Measurements from ENCODE around the gene MEIOSIN. TPM values are rescaled to one million over a fixed set of nuclear protein-coding genes. Genes with fewer than 3 reads are reported as not detected.

The MEIOSIN gene
- polyA plus RNA-seq, 2 donors: not detected

DNA sequence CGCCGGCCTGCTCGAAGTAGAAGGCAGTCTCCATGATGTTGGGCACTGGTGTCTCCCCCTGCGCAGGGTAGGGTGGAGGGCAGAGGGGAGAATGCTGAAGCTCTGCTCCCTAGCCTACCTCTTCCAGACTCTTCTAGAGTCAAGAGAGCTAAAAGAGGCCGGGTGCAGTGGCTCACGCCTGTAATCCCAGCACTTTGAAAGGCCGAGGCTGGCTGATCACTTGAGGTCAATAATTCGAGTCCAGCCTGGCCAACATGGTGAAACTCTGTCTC lies 71.7 kb downstream of the MEIOSIN start:
- no peak overlapping the region for H3K27ac ChIP-seq (ENCODE audit: low read depth in 2 of 2, low read length in 1 of 2)
- no peak overlapping the region for H3K4me3 ChIP-seq (ENCODE audit: low read depth in 1 of 2, low read length in 2 of 2)
- H3K36me3 ChIP-seq (ENCODE audit: control insufficient read depth in 2 of 2, insufficient read depth in 2 of 2, low read length in 1 of 2): no peaks in the 10 kb centered on the region
- WGBS, 2 donors: 88 to 92% methylated on average over 8 of the region's 8 CpGs
- H3K27me3 ChIP-seq (ENCODE audit: control insufficient read depth in 1 of 2, insufficient read depth in 2 of 2, low read length in 2 of 2): no peaks in the 10 kb centered on the region
- H3K9me3 ChIP-seq (ENCODE audit: control insufficient read depth in 2 of 2, insufficient read depth in 1 of 2, low read depth in 1 of 2, low read length in 1 of 2): no peaks in the 10 kb centered on the region
- peaks cover 2 to 8% of the 10 kb centered on the region in 2 donors for H3K4me1 ChIP-seq (ENCODE audit: control insufficient read depth in 2 of 2, insufficient read depth in 2 of 2, low read length in 1 of 2)

GRCh38 chr19:45805719-45806118 lies 72.5 kb downstream of the MEIOSIN start:
- no peaks in the 10 kb centered on the region for H3K9me3 ChIP-seq (ENCODE audit: control insufficient read depth in 2 of 2, insufficient read depth in 1 of 2, low read depth in 1 of 2, low read length in 1 of 2)
- no peak overlapping the region for H3K4me3 ChIP-seq (ENCODE audit: low read depth in 1 of 2, low read length in 2 of 2)
- no peaks in the 10 kb centered on the region for H3K36me3 ChIP-seq (ENCODE audit: control insufficient read depth in 2 of 2, insufficient read depth in 2 of 2, low read length in 1 of 2)
- no peaks in the 10 kb centered on the region for H3K27me3 ChIP-seq (ENCODE audit: control insufficient read depth in 1 of 2, insufficient read depth in 2 of 2, low read length in 2 of 2)
- peaks cover 2 to 8% of the 10 kb centered on the region in 2 donors for H3K4me1 ChIP-seq (ENCODE audit: control insufficient read depth in 2 of 2, insufficient read depth in 2 of 2, low read length in 1 of 2)
- no peak overlapping the region for H3K27ac ChIP-seq (ENCODE audit: low read depth in 2 of 2, low read length in 1 of 2)

DNA sequence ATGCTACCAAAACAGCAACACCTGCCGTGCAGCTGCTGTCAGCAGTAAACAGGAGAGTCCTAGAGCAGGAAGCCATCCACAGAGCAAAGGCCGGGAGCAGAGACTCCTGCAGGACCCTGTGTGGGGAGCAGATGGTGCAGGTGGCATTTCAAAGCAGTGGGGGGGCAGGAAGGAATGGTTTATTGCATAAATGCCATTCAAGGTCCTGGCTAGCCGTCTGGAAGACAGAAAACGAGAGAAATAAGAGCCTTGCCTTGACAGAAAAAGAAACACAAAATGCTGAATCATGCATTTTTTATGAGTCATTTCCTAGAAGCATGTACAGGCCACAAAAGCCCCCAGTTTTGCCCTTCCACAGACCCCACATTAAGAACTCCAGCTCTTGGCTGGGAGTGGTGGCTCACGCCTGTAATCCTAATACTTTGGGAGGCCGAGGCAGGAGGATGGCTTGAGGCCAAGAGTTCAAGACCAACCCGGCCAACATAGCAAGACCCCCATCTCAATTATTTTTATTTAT lies 76.5 kb downstream of the MEIOSIN start:
- H3K4me3 ChIP-seq (ENCODE audit: low read depth in 1 of 2, low read length in 2 of 2): no peak overlapping the region
- H3K27me3 ChIP-seq (ENCODE audit: control insufficient read depth in 1 of 2, insufficient read depth in 2 of 2, low read length in 2 of 2): no peaks in the 10 kb centered on the region
- peaks cover 2 to 11% of the 10 kb centered on the region in 2 donors for H3K4me1 ChIP-seq (ENCODE audit: control insufficient read depth in 2 of 2, insufficient read depth in 2 of 2, low read length in 1 of 2)
- H3K36me3 ChIP-seq (ENCODE audit: control insufficient read depth in 2 of 2, insufficient read depth in 2 of 2, low read length in 1 of 2): no peaks in the 10 kb centered on the region
- no peaks in the 10 kb centered on the region for H3K9me3 ChIP-seq (ENCODE audit: control insufficient read depth in 2 of 2, insufficient read depth in 1 of 2, low read depth in 1 of 2, low read length in 1 of 2)
- 29 to 32% methylated on average over 7 of the region's 7 CpGs for WGBS, 2 donors
- H3K27ac ChIP-seq (ENCODE audit: low read depth in 2 of 2, low read length in 1 of 2): no peak overlapping the region

DNA sequence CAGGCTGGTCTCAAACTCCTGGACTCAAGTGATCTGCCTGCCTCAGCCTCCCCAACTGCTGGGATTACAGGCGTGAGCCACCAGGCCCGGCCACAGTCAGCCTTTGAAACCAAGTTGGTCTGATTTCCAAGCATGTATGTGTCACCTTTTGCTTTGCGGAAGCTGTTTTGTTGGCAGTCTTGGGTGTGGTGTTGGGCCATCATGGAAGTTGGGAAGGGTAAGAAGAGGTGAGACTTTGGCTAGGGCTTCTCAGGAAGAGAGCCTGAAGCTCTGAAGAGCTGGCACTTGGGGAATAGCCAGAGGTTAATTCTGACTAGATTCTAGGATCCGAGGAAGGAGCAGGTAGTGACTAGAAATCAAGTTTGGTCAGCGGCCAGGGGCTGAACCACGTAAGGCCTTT lies 79.1 kb downstream of the MEIOSIN start:
- H3K27ac ChIP-seq (ENCODE audit: low read depth in 2 of 2, low read length in 1 of 2): peak overlapping the region; percentile 61 to 77
- WGBS, 2 donors: 55 to 61% methylated on average over 6 of the region's 6 CpGs
- peaks cover 2 to 11% of the 10 kb centered on the region in 2 donors for H3K4me1 ChIP-seq (ENCODE audit: control insufficient read depth in 2 of 2, insufficient read depth in 2 of 2, low read length in 1 of 2)

More for the DNA sequence above, 79.1 kb downstream of the MEIOSIN start:
- Histone ChIP-seq H3K9me3 (ENCODE audit: control insufficient read depth in 2 of 2, insufficient read depth in 1 of 2, low read depth in 1 of 2, low read length in 1 of 2) (no peaks in the 10 kb centered on the region), H3K4me3 (ENCODE audit: low read depth in 1 of 2, low read length in 2 of 2) (no peak overlapping the region), H3K27me3 (ENCODE audit: control insufficient read depth in 1 of 2, insufficient read depth in 2 of 2, low read length in 2 of 2) (no peaks in the 10 kb centered on the region), H3K36me3 (ENCODE audit: control insufficient read depth in 2 of 2, insufficient read depth in 2 of 2, low read length in 1 of 2) (no peaks in the 10 kb centered on the region)

Other genes with a start within 250 kb of the MEIOSIN start
- gene RTN2, start 236.4 kb upstream of the MEIOSIN start, polyA plus RNA-seq: 1 to 10 TPM; 2.4 to 5.1 TPM
- gene PPM1N, start 235.0 kb upstream of the MEIOSIN start, polyA plus RNA-seq: 1 to 10 TPM; 2.3 to 2.5 TPM
- 10 to 100 TPM; 35.5 to 36.5 TPM for gene VASP, start 226.0 kb upstream of the MEIOSIN start, polyA plus RNA-seq
- 1 to 10 TPM; 4.0 to 4.6 TPM for gene OPA3, start 148.6 kb upstream of the MEIOSIN start, polyA plus RNA-seq
- gene GPR4, start 131.2 kb upstream of the MEIOSIN start, polyA plus RNA-seq: under 1 TPM; 0.83 to 0.85 TPM
- 10 to 100 TPM; 55.3 to 56.5 TPM for gene EML2, start 94.0 kb upstream of the MEIOSIN start, polyA plus RNA-seq
- gene GIPR, start 65.2 kb upstream of the MEIOSIN start, polyA plus RNA-seq: 1 to 10 TPM in 1 of 2 donors, under 1 TPM in 1; 0.62 to 2.1 TPM
- gene SNRPD2, start 41.5 kb upstream of the MEIOSIN start, polyA plus RNA-seq: 100 to 1,000 TPM; 291 to 376 TPM
- 1 to 10 TPM; 3.9 to 6.8 TPM for gene QPCTL, start 40.8 kb upstream of the MEIOSIN start, polyA plus RNA-seq
- 10 to 100 TPM; 13.9 TPM for gene FBXO46, start 2.5 kb upstream of the MEIOSIN start, polyA plus RNA-seq
- 1 to 10 TPM; 8.2 to 9.8 TPM for gene SIX5, start 35.8 kb downstream of the MEIOSIN start, polyA plus RNA-seq
- 100 to 1,000 TPM in 1 of 2 donors, 10 to 100 TPM in 1; 26.0 to 133 TPM for gene DMPK, start 49.1 kb downstream of the MEIOSIN start, polyA plus RNA-seq
- gene DMWD, start 59.4 kb downstream of the MEIOSIN start, polyA plus RNA-seq: 10 to 100 TPM; 12.4 to 34.6 TPM
- gene RSPH6A, start 81.9 kb downstream of the MEIOSIN start, polyA plus RNA-seq: under 1 TPM in 1 of 2 donors, not detected in 1; 0.16 TPM
- 10 to 100 TPM; 31.3 to 76.3 TPM for gene SYMPK, start 129.7 kb downstream of the MEIOSIN start, polyA plus RNA-seq
- under 1 TPM; 0.02 to 0.10 TPM for gene FOXA3, start 130.9 kb downstream of the MEIOSIN start, polyA plus RNA-seq
- 10 to 100 TPM in 1 of 2 donors, 1 to 10 TPM in 1; 9.0 to 10.6 TPM for gene IRF2BP1, start 152.7 kb downstream of the MEIOSIN start, polyA plus RNA-seq
- 1 to 10 TPM; 3.2 to 3.5 TPM for gene MYPOP, start 169.2 kb downstream of the MEIOSIN start, polyA plus RNA-seq
- gene NANOS2, start 181.3 kb downstream of the MEIOSIN start, polyA plus RNA-seq: not detected
- gene NOVA2, start 240.4 kb downstream of the MEIOSIN start, polyA plus RNA-seq: 1 to 10 TPM in 1 of 2 donors, under 1 TPM in 1; 0.31 to 1.0 TPM

Measured in esophagus (tissue), 2 donors.